ENCODE measurements around the gene GNAQ.
"Not testable (repeated sequence)": the region's sequence is repeated elsewhere in the genome, so short reads cannot be mapped to it uniquely, and the experiment has no call there.

GNAQ gene

GRCh38 chr9:77729177-77729576 is 302.4 kb downstream of the GNAQ start:
- no peak overlapping the region for H3K9ac ChIP-seq (ENCODE audit: low read length in 5 of 5)
- peaks cover 21 to 35% (median 27%) of the 10 kb centered on the region in 5 donors for H3K36me3 ChIP-seq (ENCODE audit: control insufficient read depth in 5 of 5, insufficient read depth in 5 of 5, low read length in 5 of 5)
- H3K4me1 ChIP-seq (ENCODE audit: control insufficient read depth in 5 of 5, insufficient read depth in 5 of 5, low read length in 5 of 5), result peaks cover 0 to 19% (median 0%) of the 10 kb centered on the region in 5 donors
- H3K4me3 ChIP-seq (ENCODE audit: low read depth in 1 of 5, low read length in 5 of 5), result no peak overlapping the region
- no peak overlapping the region for H3K27ac ChIP-seq (ENCODE audit: low read depth, low read length)
- H3K9me3 ChIP-seq (ENCODE audit: control insufficient read depth in 5 of 5, low read length in 5 of 5), result no peaks in the 10 kb centered on the region
- no peaks in the 10 kb centered on the region for H3K27me3 ChIP-seq (ENCODE audit: control insufficient read depth in 5 of 5, insufficient read depth in 4 of 5, low read length in 5 of 5)

GRCh38 chr9:77726814-77727213 is 304.8 kb downstream of the GNAQ start:
- Histone ChIP-seq H3K9ac (ENCODE audit: low read length in 5 of 5) (no peak overlapping the region), H3K4me3 (ENCODE audit: low read depth in 1 of 5, low read length in 5 of 5) (no peak overlapping the region), H3K27me3 (ENCODE audit: control insufficient read depth in 5 of 5, insufficient read depth in 4 of 5, low read length in 5 of 5) (no peaks in the 10 kb centered on the region), H3K27ac (ENCODE audit: low read depth, low read length) (no peak overlapping the region), H3K4me1 (ENCODE audit: control insufficient read depth in 5 of 5, insufficient read depth in 5 of 5, low read length in 5 of 5) (peaks cover 0 to 13% (median 0%) of the 10 kb centered on the region in 5 donors), H3K36me3 (ENCODE audit: control insufficient read depth in 5 of 5, insufficient read depth in 5 of 5, low read length in 5 of 5) (peaks cover 21 to 35% (median 28%) of the 10 kb centered on the region in 5 donors), H3K9me3 (ENCODE audit: control insufficient read depth in 5 of 5, low read length in 5 of 5) (no peaks in the 10 kb centered on the region)

DNA sequence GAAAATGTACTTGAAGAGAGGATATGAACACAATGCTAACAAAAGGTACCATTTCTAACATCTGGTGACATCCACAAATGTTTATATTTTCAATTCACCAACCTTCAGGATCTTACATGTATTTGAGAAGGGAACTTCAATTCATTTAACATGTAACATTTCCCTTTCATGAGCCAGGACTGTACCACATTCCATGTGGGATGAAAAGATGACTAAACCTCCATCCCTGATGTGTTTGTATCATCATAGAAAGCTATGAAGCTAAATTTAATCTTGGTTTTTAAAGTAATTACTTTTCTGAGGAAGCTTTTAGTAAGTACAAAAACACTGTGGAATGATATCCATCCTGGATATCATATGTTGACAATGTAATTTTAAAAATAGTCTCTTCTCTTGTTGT is 305.3 kb downstream of the GNAQ start:
- H3K27ac ChIP-seq (ENCODE audit: low read depth, low read length), result no peak overlapping the region
- peaks cover 0 to 11% (median 0%) of the 10 kb centered on the region in 5 donors for H3K4me1 ChIP-seq (ENCODE audit: control insufficient read depth in 5 of 5, insufficient read depth in 5 of 5, low read length in 5 of 5)
- H3K9ac ChIP-seq (ENCODE audit: low read length in 5 of 5), result no peak overlapping the region

GRCh38 chr9:77725820-77726219 is 305.8 kb downstream of the GNAQ start:
- Histone ChIP-seq H3K4me3 (ENCODE audit: low read depth in 1 of 5, low read length in 5 of 5) (no peak overlapping the region), H3K4me1 (ENCODE audit: control insufficient read depth in 5 of 5, insufficient read depth in 5 of 5, low read length in 5 of 5) (peaks cover 0 to 7% (median 0%) of the 10 kb centered on the region in 5 donors), H3K36me3 (ENCODE audit: control insufficient read depth in 5 of 5, insufficient read depth in 5 of 5, low read length in 5 of 5) (peaks cover 21 to 35% (median 29%) of the 10 kb centered on the region in 5 donors), H3K27ac (ENCODE audit: low read depth, low read length) (no peak overlapping the region), H3K27me3 (ENCODE audit: control insufficient read depth in 5 of 5, insufficient read depth in 4 of 5, low read length in 5 of 5) (no peaks in the 10 kb centered on the region), H3K9ac (ENCODE audit: low read length in 5 of 5) (no peak overlapping the region), H3K9me3 (ENCODE audit: control insufficient read depth in 5 of 5, low read length in 5 of 5) (no peaks in the 10 kb centered on the region)

More for the DNA sequence above, 305.3 kb downstream of the GNAQ start:
- no peaks in the 10 kb centered on the region for H3K9me3 ChIP-seq (ENCODE audit: control insufficient read depth in 5 of 5, low read length in 5 of 5)
- no peak overlapping the region for H3K4me3 ChIP-seq (ENCODE audit: low read depth in 1 of 5, low read length in 5 of 5)
- H3K36me3 ChIP-seq (ENCODE audit: control insufficient read depth in 5 of 5, insufficient read depth in 5 of 5, low read length in 5 of 5), result peaks cover 21 to 35% (median 28%) of the 10 kb centered on the region in 5 donors
- no peaks in the 10 kb centered on the region for H3K27me3 ChIP-seq (ENCODE audit: control insufficient read depth in 5 of 5, insufficient read depth in 4 of 5, low read length in 5 of 5)

GRCh38 chr9:77725046-77725694 is 306.4 kb downstream of the GNAQ start:
- H3K9ac ChIP-seq (ENCODE audit: low read length in 5 of 5), result no peak overlapping the region
- peaks cover 21 to 35% (median 29%) of the 10 kb centered on the region in 5 donors for H3K36me3 ChIP-seq (ENCODE audit: control insufficient read depth in 5 of 5, insufficient read depth in 5 of 5, low read length in 5 of 5)
- H3K9me3 ChIP-seq (ENCODE audit: control insufficient read depth in 5 of 5, low read length in 5 of 5), result no peaks in the 10 kb centered on the region
- H3K27ac ChIP-seq (ENCODE audit: low read depth, low read length), result no peak overlapping the region
- no peaks in the 10 kb centered on the region for H3K27me3 ChIP-seq (ENCODE audit: control insufficient read depth in 5 of 5, insufficient read depth in 4 of 5, low read length in 5 of 5)
- no peak overlapping the region for H3K4me3 ChIP-seq (ENCODE audit: low read depth in 1 of 5, low read length in 5 of 5)
- H3K4me1 ChIP-seq (ENCODE audit: control insufficient read depth in 5 of 5, insufficient read depth in 5 of 5, low read length in 5 of 5), result peaks cover 0 to 2% (median 0%) of the 10 kb centered on the region in 5 donors

DNA sequence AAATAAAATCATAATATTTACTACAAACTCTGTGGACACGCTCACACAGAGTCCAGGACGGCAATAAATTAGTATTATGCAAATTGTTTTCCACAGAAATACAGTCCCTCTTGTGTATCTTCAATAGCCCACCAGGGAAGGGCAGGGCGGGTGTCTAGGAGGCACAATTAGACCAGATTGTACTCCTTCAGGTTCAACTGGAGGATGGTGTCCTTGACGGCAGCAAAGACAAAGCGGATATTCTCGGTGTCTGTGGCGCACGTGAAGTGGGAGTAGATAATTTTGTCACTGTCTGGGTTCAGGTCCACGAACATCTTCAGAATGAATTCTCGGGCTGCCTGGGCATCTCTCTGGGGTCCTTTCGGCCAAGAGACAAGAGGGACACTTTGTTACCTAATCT is 310.5 kb downstream of the GNAQ start:
- H3K9me3 ChIP-seq (ENCODE audit: control insufficient read depth in 5 of 5, low read length in 5 of 5); H3K27ac ChIP-seq (ENCODE audit: low read depth, low read length); H3K27me3 ChIP-seq (ENCODE audit: control insufficient read depth in 5 of 5, insufficient read depth in 4 of 5, low read length in 5 of 5); H3K9ac ChIP-seq (ENCODE audit: low read length in 5 of 5); H3K4me1 ChIP-seq (ENCODE audit: control insufficient read depth in 5 of 5, insufficient read depth in 5 of 5, low read length in 5 of 5); H3K4me3 ChIP-seq (ENCODE audit: low read depth in 1 of 5, low read length in 5 of 5): not testable (repeated sequence)
- peaks cover 7 to 15% (median 11%) of the 10 kb centered on the region in 5 donors for H3K36me3 ChIP-seq (ENCODE audit: control insufficient read depth in 5 of 5, insufficient read depth in 5 of 5, low read length in 5 of 5)

- Histone ChIP-seq H3K36me3 (ENCODE audit: control insufficient read depth in 5 of 5, insufficient read depth in 5 of 5, low read length in 5 of 5) (peaks cover 0 to 5% (median 0%) of the 10 kb centered on the region in 5 donors), H3K27ac (ENCODE audit: low read depth, low read length) (no peak overlapping the region), H3K27me3 (ENCODE audit: control insufficient read depth in 5 of 5, insufficient read depth in 4 of 5, low read length in 5 of 5) (no peaks in the 10 kb centered on the region), H3K4me3 (ENCODE audit: low read depth in 1 of 5, low read length in 5 of 5) (no peak overlapping the region), H3K4me1 (ENCODE audit: control insufficient read depth in 5 of 5, insufficient read depth in 5 of 5, low read length in 5 of 5) (no peaks in the 10 kb centered on the region), H3K9ac (ENCODE audit: low read length in 5 of 5) (no peak overlapping the region), H3K9me3 (ENCODE audit: control insufficient read depth in 5 of 5, low read length in 5 of 5) (no peaks in the 10 kb centered on the region)
Measured at GRCh38 chr9:77719321-77719720, 312.3 kb downstream of the GNAQ start.

DNA sequence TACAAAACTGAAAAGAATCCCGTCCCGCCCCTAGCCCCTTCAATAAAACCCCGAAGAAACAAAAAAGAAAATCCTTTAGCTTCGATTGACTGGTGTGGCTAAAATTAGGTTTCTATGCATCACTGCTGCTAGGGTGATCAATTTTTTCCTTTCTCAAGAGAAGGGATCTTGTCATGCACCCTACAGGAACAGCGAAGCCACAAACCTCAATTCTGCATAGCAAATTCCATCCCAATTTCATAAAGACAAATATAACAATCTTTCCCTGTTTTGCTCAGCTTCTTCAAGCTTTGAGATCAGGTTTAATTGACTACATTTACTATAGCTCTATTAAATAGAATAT is 313.3 kb downstream of the GNAQ start:
- H3K27ac ChIP-seq (ENCODE audit: low read depth, low read length); H3K9me3 ChIP-seq (ENCODE audit: control insufficient read depth in 5 of 5, low read length in 5 of 5); H3K36me3 ChIP-seq (ENCODE audit: control insufficient read depth in 5 of 5, insufficient read depth in 5 of 5, low read length in 5 of 5); H3K27me3 ChIP-seq (ENCODE audit: control insufficient read depth in 5 of 5, insufficient read depth in 4 of 5, low read length in 5 of 5); H3K4me3 ChIP-seq (ENCODE audit: low read depth in 1 of 5, low read length in 5 of 5); H3K9ac ChIP-seq (ENCODE audit: low read length in 5 of 5); H3K4me1 ChIP-seq (ENCODE audit: control insufficient read depth in 5 of 5, insufficient read depth in 5 of 5, low read length in 5 of 5): not testable (repeated sequence)

GRCh38 chr9:77717608-77718297 is 313.9 kb downstream of the GNAQ start:
- H3K4me1 ChIP-seq (ENCODE audit: control insufficient read depth in 5 of 5, insufficient read depth in 5 of 5, low read length in 5 of 5); H3K4me3 ChIP-seq (ENCODE audit: low read depth in 1 of 5, low read length in 5 of 5); H3K27me3 ChIP-seq (ENCODE audit: control insufficient read depth in 5 of 5, insufficient read depth in 4 of 5, low read length in 5 of 5); H3K9ac ChIP-seq (ENCODE audit: low read length in 5 of 5); H3K9me3 ChIP-seq (ENCODE audit: control insufficient read depth in 5 of 5, low read length in 5 of 5); H3K27ac ChIP-seq (ENCODE audit: low read depth, low read length); H3K36me3 ChIP-seq (ENCODE audit: control insufficient read depth in 5 of 5, insufficient read depth in 5 of 5, low read length in 5 of 5): not testable (repeated sequence)

GRCh38 chr9:77714077-77714549 is 317.5 kb downstream of the GNAQ start:
- H3K27ac ChIP-seq (ENCODE audit: low read depth, low read length), result no peak overlapping the region
- no peak overlapping the region for H3K9ac ChIP-seq (ENCODE audit: low read length in 5 of 5)
- peaks cover 0 to 4% (median 0%) of the 10 kb centered on the region in 5 donors for H3K4me1 ChIP-seq (ENCODE audit: control insufficient read depth in 5 of 5, insufficient read depth in 5 of 5, low read length in 5 of 5)

More at GRCh38 chr9:77714077-77714549, 317.5 kb downstream of the GNAQ start:
- H3K9me3 ChIP-seq (ENCODE audit: control insufficient read depth in 5 of 5, low read length in 5 of 5), result no peaks in the 10 kb centered on the region
- H3K27me3 ChIP-seq (ENCODE audit: control insufficient read depth in 5 of 5, insufficient read depth in 4 of 5, low read length in 5 of 5), result no peaks in the 10 kb centered on the region
- H3K4me3 ChIP-seq (ENCODE audit: low read depth in 1 of 5, low read length in 5 of 5), result no peak overlapping the region
- no peaks in the 10 kb centered on the region for H3K36me3 ChIP-seq (ENCODE audit: control insufficient read depth in 5 of 5, insufficient read depth in 5 of 5, low read length in 5 of 5)
